Measurements from ENCODE around the gene UBASH3A.

Gene UBASH3A

GRCh38 chr21:42429021-42429420 is 25.3 kb downstream of the UBASH3A start:
- no peak for DNase-seq

GRCh38 chr21:42429856-42430255 is 26.2 kb downstream of the UBASH3A start:
- DNase-seq = no peak

- DNase-seq = no peak
These were observed 26.8 kb downstream of the UBASH3A start for GRCh38 chr21:42430521-42430920.

- DNase-seq = no peak
These were observed 27.5 kb downstream of the UBASH3A start for GRCh38 chr21:42431196-42431595.

GRCh38 chr21:42432695-42433094 is 29.0 kb downstream of the UBASH3A start:
- no peak for DNase-seq

GRCh38 chr21:42433946-42434551 is 30.3 kb downstream of the UBASH3A start:
- no peak for DNase-seq

GRCh38 chr21:42434884-42435283 is 31.2 kb downstream of the UBASH3A start:
- DNase-seq = no peak

- no peak for DNase-seq
These were observed 31.7 kb downstream of the UBASH3A start for GRCh38 chr21:42435401-42435800.

- DNase-seq = no peak
These were observed 32.1 kb downstream of the UBASH3A start for GRCh38 chr21:42435833-42436232.

- no peak for DNase-seq
These were observed 33.2 kb downstream of the UBASH3A start for GRCh38 chr21:42436914-42437313.

- no peak for DNase-seq
These were observed 34.1 kb downstream of the UBASH3A start for GRCh38 chr21:42437786-42438185.

GRCh38 chr21:42438316-42439205 is 34.9 kb downstream of the UBASH3A start:
- DNase-seq = no peak

GRCh38 chr21:42439284-42440186 is 35.8 kb downstream of the UBASH3A start:
- DNase-seq = no peak

- peak in 4 of 51 donors; percentile 6 to 16 (median 8) for DNase-seq
These were observed 36.6 kb downstream of the UBASH3A start for GRCh38 chr21:42440187-42440792.

GRCh38 chr21:42441963-42442362 is 38.3 kb downstream of the UBASH3A start:
- DNase-seq = no peak

GRCh38 chr21:42443181-42443785 is 39.6 kb downstream of the UBASH3A start:
- no peak for DNase-seq

GRCh38 chr21:42443876-42444744 is 40.4 kb downstream of the UBASH3A start:
- DNase-seq = no peak

GRCh38 chr21:42444745-42445059 is 41.0 kb downstream of the UBASH3A start:
- no peak for DNase-seq

GRCh38 chr21:42445311-42445710 is 41.6 kb downstream of the UBASH3A start:
- no peak for DNase-seq

- no peak for DNase-seq
These were observed 42.8 kb downstream of the UBASH3A start for GRCh38 chr21:42446531-42446930.

Measured in hypothalamus (tissue), 51 donors.